Activated CD4-positive, alpha-beta T cell treated with anti-CD3 and anti-CD28 coated beads, Interleukin-2, amount 10 ng/mL, durations not matched to agents 7 days and 5 days (primary cell): ENCODE data around the gene MMP19. TPM values are rescaled to one million over a fixed set of nuclear protein-coding genes. Genes with fewer than 3 reads are reported as not detected.
"Not testable (repeated sequence)": the region's sequence is repeated elsewhere in the genome, so short reads cannot be mapped to it uniquely, and the experiment has no call there.

Experiments
- CTCF ChIA-PET: fragments of 350-600 bp; sonication (Branson Sonifier 250); formaldehyde crosslinking; loops from one replicate; lab custom pipeline; 2021; ENCODE audit warnings: antibody characterized with exemption; lab: Charles Lee
- POLR2A ChIA-PET: fragments of 350-600 bp; sonication (Branson Sonifier 250); formaldehyde crosslinking; loops from one replicate; lab custom pipeline; 2021; ENCODE audit warnings: antibody characterized with exemption; lab: Charles Lee
- DNase-seq: peaks from one replicate; pipeline ENCODE4 v3.0.0-alpha.2; 2020
- H3K27ac Mint-ChIP-seq: one replicate; pipeline ENCODE4 v1.8.0; 2021; ENCODE audit warnings: mild to moderate bottlenecking, moderate library complexity, mixed read lengths
- H3K27me3 Mint-ChIP-seq: one replicate; pipeline ENCODE4 v1.8.0; 2021; ENCODE audit warnings: mixed read lengths
- H3K36me3 Mint-ChIP-seq: one replicate; pipeline ENCODE4 v1.8.0; 2021; ENCODE audit warnings: low read depth, mixed read lengths
- H3K4me1 Mint-ChIP-seq: one replicate; pipeline ENCODE4 v1.8.0; 2021; ENCODE audit warnings: mixed read lengths
- H3K4me3 Mint-ChIP-seq: one replicate; pipeline ENCODE4 v1.8.0; 2021; ENCODE audit warnings: mild to moderate bottlenecking, moderate library complexity, mixed read lengths
- H3K9me3 Mint-ChIP-seq: one replicate; pipeline ENCODE4 v1.8.0; 2021; ENCODE audit warnings: mixed read lengths
- total RNA-seq, 2 experiments: library from RNA; stranded (reverse); gene quantifications; one replicate each; pipeline ENCODE4 v1.2.3, GENCODE V29; 2021

MMP19 gene
- not detected for total RNA-seq

DNA sequence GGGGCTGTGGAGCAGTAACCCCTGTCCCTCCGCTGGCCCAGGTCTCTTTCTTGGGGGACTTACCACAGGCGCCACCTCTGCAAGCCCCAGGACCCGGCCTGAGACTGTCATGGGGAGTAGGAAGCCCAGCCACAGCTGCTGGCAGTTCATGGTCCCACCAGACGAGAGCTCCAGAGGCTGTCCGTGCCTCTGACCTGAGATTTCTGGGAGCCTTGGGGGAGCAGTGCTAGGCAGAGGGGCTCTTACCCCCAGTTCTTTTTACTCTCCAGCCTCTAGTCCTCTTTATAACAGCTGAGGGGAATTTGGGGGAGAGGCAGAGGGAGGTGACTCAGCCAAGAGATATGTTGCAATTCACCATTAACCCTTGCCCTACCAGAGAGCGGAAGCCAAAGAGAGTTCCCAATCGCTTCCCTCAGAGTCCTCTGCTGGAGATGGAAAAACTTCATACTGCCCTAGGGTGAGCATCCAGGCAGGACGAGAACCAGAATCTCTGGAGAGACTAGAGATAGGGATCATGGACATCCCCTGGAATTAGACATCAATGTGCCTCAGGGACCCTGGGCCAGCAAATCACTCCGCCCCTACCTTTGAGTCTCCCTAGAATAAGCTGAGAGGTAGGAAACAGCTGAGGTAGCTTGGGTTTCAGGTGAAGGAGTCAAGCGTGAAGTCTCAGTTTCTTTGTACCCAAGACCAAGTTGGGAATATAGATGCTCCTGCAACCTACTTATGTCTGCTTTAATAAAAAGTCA, at the start of gene MMP19:
TSS of gene MMP19 (minus strand) at position 256 of the 749 bp plus-strand sequence. CDS start at position 150, 106 bp downstream.
- ChIA-PET POLR2A (no interaction called here), CTCF (interaction anchor here (0.6 to 1.1 kb wide), 4 partner anchors 16 to 1218 kb away, joined by 3 to 4 read pairs (median 3); no protein-coding TSS in a partner anchor)
- H3K9me3 Mint-ChIP-seq, result no peaks in the 10 kb centered on the region
- H3K4me1 Mint-ChIP-seq, result no peaks in the 10 kb centered on the region
- no peak for DNase-seq
- no peak within 1 kb of the TSS for H3K4me3 Mint-ChIP-seq
- no peaks in the 10 kb centered on the region for H3K36me3 Mint-ChIP-seq
- no peaks in the 10 kb centered on the region for H3K27me3 Mint-ChIP-seq
- no peak within 1 kb of the TSS for H3K27ac Mint-ChIP-seq

DNA sequence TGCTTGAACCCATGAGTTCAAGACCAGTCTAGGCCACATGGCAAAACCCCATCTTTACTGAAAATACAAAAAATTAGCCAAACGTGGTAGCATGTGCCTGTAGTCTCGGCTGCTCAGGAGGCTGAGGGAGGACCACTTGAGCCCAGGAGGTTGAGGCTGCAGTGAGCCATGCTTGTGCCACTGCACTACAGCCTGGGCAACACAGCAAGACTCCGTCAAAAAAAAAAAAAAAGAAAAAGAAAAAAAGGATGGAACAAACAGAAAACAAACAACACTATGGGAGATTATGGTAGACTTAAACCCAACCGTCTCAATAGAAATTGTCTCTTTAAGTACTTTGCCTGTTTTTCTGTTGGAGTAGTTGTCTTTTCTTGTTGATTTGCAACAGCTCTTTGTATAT, 48.6 kb upstream of the MMP19 start:
- Mint-ChIP-seq H3K4me1 (no peaks in the 10 kb centered on the region), H3K27ac (no peak overlapping the region), H3K36me3 (no peaks in the 10 kb centered on the region), H3K4me3 (no peak overlapping the region), H3K9me3 (peaks cover 2% of the 10 kb centered on the region), H3K27me3 (no peaks in the 10 kb centered on the region)
- CTCF ChIA-PET, result no interaction called here
- POLR2A ChIA-PET, result no interaction called here
- no peak for DNase-seq

DNA sequence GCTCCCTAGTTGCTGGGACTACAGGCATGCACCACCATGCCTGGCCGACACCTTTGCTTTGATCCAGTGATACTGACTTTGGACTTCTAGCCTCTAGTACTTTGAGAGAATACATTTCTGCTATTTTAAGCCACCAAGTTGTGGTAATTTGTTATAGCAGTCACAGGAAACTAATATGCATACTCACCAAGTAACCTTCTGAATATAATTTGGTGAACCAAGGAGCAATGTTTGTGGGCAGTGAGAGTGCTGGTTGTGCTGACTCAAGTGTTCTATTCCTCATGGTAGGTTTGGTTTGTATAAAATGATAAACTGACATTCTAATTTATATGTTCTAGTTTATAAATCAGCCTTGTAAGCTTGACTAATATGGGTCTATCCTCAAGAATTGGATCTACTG, 42.4 kb upstream of the MMP19 start:
- Mint-ChIP-seq H3K36me3 (peaks cover 4% of the 10 kb centered on the region), H3K27me3 (no peaks in the 10 kb centered on the region), H3K27ac (no peak overlapping the region), H3K9me3 (no peaks in the 10 kb centered on the region), H3K4me3 (no peak overlapping the region), H3K4me1 (peaks cover 18% of the 10 kb centered on the region)
- DNase-seq, result no peak
- ChIA-PET POLR2A (no interaction called here), CTCF (interaction anchor here (1.2 kb wide), 1 partner anchor 33 kb away, joined by 3 read pairs; no protein-coding TSS in a partner anchor)

- Mint-ChIP-seq H3K27ac (no peak overlapping the region), H3K36me3 (peaks cover 15% of the 10 kb centered on the region), H3K27me3 (no peaks in the 10 kb centered on the region), H3K4me1 (peaks cover 18% of the 10 kb centered on the region), H3K9me3 (peaks cover 10% of the 10 kb centered on the region), H3K4me3 (no peak overlapping the region)
- ChIA-PET POLR2A (no interaction called here), CTCF (interaction anchor here (0.6 kb wide), 1 partner anchor 26 kb away, joined by 4 read pairs; no protein-coding TSS in a partner anchor)
- DNase-seq, result no peak
Observed at GRCh38 chr12:55877824-55878223, 35.1 kb upstream of the MMP19 start.

- ChIA-PET CTCF (interaction anchor here (1.2 to 1.3 kb wide), 2 partner anchors 36 to 46 kb away, joined by 3 read pairs; partner anchors contain the start of gene DNAJC14), POLR2A (no interaction called here)
- no peak overlapping the region for H3K27ac Mint-ChIP-seq
Observed at GRCh38 chr12:55875704-55876467, 33.1 kb upstream of the MMP19 start.

DNA sequence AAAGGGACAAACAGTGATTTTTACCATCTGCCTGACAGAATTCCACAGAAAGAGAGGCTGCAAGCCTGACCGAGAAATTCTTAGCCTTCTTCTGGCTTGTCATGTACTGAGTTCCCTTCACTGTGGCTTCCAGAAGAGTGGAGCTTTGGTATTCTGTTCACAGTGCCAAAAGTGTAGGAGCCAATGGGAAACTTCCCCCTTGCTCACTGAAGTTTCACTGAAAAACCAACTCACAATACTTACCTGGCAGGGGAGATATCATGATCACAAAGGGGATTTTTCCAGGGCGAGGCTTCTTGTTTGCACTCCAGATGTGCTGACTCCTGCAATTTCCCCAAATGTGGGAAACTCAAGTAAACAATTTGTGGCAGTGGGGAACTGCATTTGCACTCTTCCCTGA, 31.7 kb upstream of the MMP19 start:
- no peaks in the 10 kb centered on the region for H3K27me3 Mint-ChIP-seq
- H3K4me1 Mint-ChIP-seq, result peaks cover 7% of the 10 kb centered on the region
- no peak overlapping the region for H3K4me3 Mint-ChIP-seq
- H3K36me3 Mint-ChIP-seq, result peaks cover 12% of the 10 kb centered on the region
- H3K9me3 Mint-ChIP-seq, result peaks cover 10% of the 10 kb centered on the region
- ChIA-PET CTCF (no interaction called here), POLR2A (no interaction called here)
- no peak for DNase-seq
- no peak overlapping the region for H3K27ac Mint-ChIP-seq

More at GRCh38 chr12:55875704-55876467, 33.1 kb upstream of the MMP19 start:
- no peaks in the 10 kb centered on the region for H3K27me3 Mint-ChIP-seq
- H3K9me3 Mint-ChIP-seq, result peaks cover 10% of the 10 kb centered on the region
- no peak for DNase-seq
- peaks cover 12% of the 10 kb centered on the region for H3K36me3 Mint-ChIP-seq
- no peak overlapping the region for H3K4me3 Mint-ChIP-seq
- H3K4me1 Mint-ChIP-seq, result peaks cover 13% of the 10 kb centered on the region

- not testable (repeated sequence) for DNase-seq
Observed at GRCh38 chr12:55866454-55867004, 23.8 kb upstream of the MMP19 start.

GRCh38 chr12:55865327-55865726, 22.6 kb upstream of the MMP19 start:
- ChIA-PET POLR2A (no interaction called here), CTCF (interaction anchor here (1.1 kb wide), 1 partner anchor 21 kb away, joined by 5 read pairs; no protein-coding TSS in a partner anchor)
- no peak for DNase-seq
- Mint-ChIP-seq H3K4me3 (no peak overlapping the region), H3K27ac (no peak overlapping the region), H3K9me3 (peaks cover 3% of the 10 kb centered on the region), H3K36me3 (no peaks in the 10 kb centered on the region), H3K27me3 (no peaks in the 10 kb centered on the region), H3K4me1 (no peaks in the 10 kb centered on the region)

More at GRCh38 chr12:55866454-55867004, 23.8 kb upstream of the MMP19 start:
- H3K4me1 Mint-ChIP-seq, H3K27ac Mint-ChIP-seq, H3K9me3 Mint-ChIP-seq, H3K36me3 Mint-ChIP-seq, H3K4me3 Mint-ChIP-seq, H3K27me3 Mint-ChIP-seq: not testable (repeated sequence)
- CTCF ChIA-PET, result interaction anchor here (0.7 kb wide), 1 partner anchor 444 kb away, joined by 3 read pairs; no protein-coding TSS in a partner anchor
- POLR2A ChIA-PET, result interaction anchor here (0.6 kb wide), 1 partner anchor 1322 kb away, joined by 13 read pairs; no protein-coding TSS in a partner anchor

DNA sequence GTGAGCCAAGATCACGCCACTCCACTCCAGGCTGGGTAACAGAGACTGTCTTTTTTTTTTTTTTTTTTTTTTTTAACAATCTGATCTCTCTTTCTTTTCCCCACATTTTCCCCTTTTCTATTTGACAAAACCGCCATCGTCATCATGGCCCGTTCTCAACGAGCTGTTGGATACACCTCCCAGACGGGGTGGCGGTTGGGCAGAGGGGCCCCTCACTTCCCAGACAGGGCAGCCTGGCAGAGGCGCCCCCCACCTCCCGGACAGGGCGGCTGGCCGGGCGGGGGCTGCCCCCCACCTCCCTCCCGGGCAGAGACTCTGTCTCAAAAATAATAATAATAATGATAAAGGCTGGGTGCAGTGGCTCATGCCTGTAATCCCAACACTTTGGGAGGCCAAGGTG, 20.2 kb upstream of the MMP19 start:
- H3K27ac Mint-ChIP-seq, H3K36me3 Mint-ChIP-seq, H3K4me1 Mint-ChIP-seq, DNase-seq, POLR2A ChIA-PET, H3K27me3 Mint-ChIP-seq, H3K9me3 Mint-ChIP-seq, H3K4me3 Mint-ChIP-seq: not testable (repeated sequence)
- CTCF ChIA-PET, result interaction anchor here (0.6 to 1.5 kb wide), 4 partner anchors 9 to 241 kb away, joined by 3 to 4 read pairs (median 3); no protein-coding TSS in a partner anchor

DNA sequence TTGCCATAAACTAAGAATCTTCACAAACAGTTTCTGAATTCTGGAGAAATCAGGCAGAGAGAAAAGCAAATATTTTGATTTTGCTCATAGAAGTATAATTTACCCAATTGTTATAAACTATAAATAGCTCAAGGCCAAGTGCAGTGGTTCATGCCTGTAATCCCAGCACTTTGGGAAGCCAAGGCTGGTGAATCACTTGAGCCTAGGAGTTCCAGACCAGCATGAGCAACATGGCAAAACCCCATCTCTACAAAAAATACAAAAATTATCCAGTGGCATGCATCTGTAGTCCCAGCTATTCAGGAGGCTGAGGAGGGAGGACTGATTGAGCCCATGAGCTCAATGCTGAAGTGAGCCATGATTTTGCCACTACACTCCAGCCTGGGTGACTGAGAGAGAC, 19.6 kb upstream of the MMP19 start:
- Mint-ChIP-seq H3K4me1 (no peaks in the 10 kb centered on the region), H3K27me3 (peaks cover 2% of the 10 kb centered on the region), H3K36me3 (no peaks in the 10 kb centered on the region), H3K4me3 (no peak overlapping the region), H3K9me3 (peaks cover 3% of the 10 kb centered on the region), H3K27ac (no peak overlapping the region)
- ChIA-PET POLR2A (no interaction called here), CTCF (interaction anchor here (0.6 to 1.5 kb wide), 3 partner anchors 10 to 242 kb away, joined by 3 to 4 read pairs (median 3); no protein-coding TSS in a partner anchor)
- DNase-seq, result no peak

DNA sequence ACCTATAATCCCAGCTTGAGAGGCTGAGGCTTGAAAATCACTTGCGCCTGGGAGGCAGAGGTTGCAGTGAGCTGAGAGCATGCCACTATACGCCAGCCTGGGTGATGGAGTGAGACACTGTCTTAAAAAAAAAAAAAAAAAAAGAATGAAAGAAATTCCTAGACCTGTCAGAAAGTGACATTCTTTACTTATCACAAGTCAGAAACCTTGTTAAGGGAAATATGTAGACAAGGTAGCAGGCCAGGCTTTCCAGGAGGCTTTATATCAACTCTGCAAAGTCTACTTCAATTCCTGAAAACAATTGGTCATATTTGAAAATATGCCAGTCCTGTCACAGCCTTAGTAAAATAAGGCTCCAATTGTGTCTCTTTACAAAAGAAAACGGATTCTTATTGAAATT, 19.1 kb upstream of the MMP19 start:
- peaks cover 3% of the 10 kb centered on the region for H3K9me3 Mint-ChIP-seq
- peaks cover 2% of the 10 kb centered on the region for H3K27me3 Mint-ChIP-seq
- no peaks in the 10 kb centered on the region for H3K4me1 Mint-ChIP-seq

DNA sequence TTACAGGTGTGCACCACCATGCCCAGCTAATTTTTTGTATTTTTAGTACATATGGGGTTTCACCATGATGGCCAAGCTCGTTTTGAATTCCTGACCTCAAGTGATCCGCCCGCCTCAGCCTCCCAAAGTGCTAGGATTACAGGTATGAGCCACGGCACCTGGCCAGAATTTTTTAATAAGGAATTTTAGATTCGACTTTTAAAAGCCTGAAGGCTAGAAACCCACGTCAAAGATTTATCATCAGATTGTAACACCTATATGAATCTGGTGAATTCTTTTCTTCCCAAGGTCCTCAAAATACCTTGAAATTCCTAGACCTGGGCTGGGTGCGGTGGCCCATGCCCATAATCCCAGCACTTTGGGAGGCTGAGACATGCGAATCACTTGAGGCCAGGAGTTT, 18.7 kb upstream of the MMP19 start:
- no peak overlapping the region for H3K27ac Mint-ChIP-seq
- peaks cover 2% of the 10 kb centered on the region for H3K27me3 Mint-ChIP-seq
- POLR2A ChIA-PET, result no interaction called here
- H3K4me1 Mint-ChIP-seq, result no peaks in the 10 kb centered on the region
- H3K36me3 Mint-ChIP-seq, result no peaks in the 10 kb centered on the region
- H3K4me3 Mint-ChIP-seq, result no peak overlapping the region
- CTCF ChIA-PET, result no interaction called here
- H3K9me3 Mint-ChIP-seq, result peaks cover 3% of the 10 kb centered on the region
- no peak for DNase-seq

More for the DNA sequence above, 19.1 kb upstream of the MMP19 start:
- ChIA-PET POLR2A (no interaction called here), CTCF (interaction anchor here (1.5 kb wide), 1 partner anchor 10 kb away, joined by 3 read pairs; no protein-coding TSS in a partner anchor)
- no peak for DNase-seq
- no peaks in the 10 kb centered on the region for H3K36me3 Mint-ChIP-seq
- no peak overlapping the region for H3K27ac Mint-ChIP-seq
- H3K4me3 Mint-ChIP-seq, result no peak overlapping the region
